H9 (cell line): ENCODE results near the gene LYSMD4. TPM values are rescaled to one million over a fixed set of nuclear protein-coding genes. Genes with fewer than 3 reads are reported as not detected.

Source experiments
- DNase-seq: peaks from one replicate; pipeline ENCODE4 v3.0.0-alpha.2; 2017
- H2AFZ ChIP-seq: one replicate; pipeline ENCODE4 v1.6.1; 2013; ENCODE audit warnings: mild to moderate bottlenecking, low read length, control low read depth, moderate library complexity
- H2AK5ac ChIP-seq: 2 replicates; pipeline ENCODE4 v1.6.1; 2013; ENCODE audit warnings: low read length, control low read depth, mixed read lengths; ENCODE audit not compliant: insufficient read length
- H2BK120ac ChIP-seq: one replicate; pipeline ENCODE4 v1.6.1; 2013; ENCODE audit warnings: low read depth, mild to moderate bottlenecking, low read length, control low read depth, inconsistent platforms; ENCODE audit not compliant: poor library complexity, severe bottlenecking
- H2BK12ac ChIP-seq: 2 replicates; pipeline ENCODE4 v1.6.1; 2013; ENCODE audit warnings: low read length, control low read depth, mixed read lengths, low read depth; ENCODE audit not compliant: insufficient read length
- H2BK15ac ChIP-seq: 2 replicates; pipeline ENCODE4 v1.6.1; 2013; ENCODE audit warnings: low read depth, low read length, control low read depth
- H2BK20ac ChIP-seq: one replicate; pipeline ENCODE4 v1.6.1; 2013; ENCODE audit warnings: low read depth, mild to moderate bottlenecking, low read length, control low read depth, inconsistent platforms; ENCODE audit not compliant: poor library complexity, severe bottlenecking
- H2BK5ac ChIP-seq: 2 replicates; pipeline ENCODE4 v1.6.1; 2013; ENCODE audit warnings: low read length, control low read depth, mixed read lengths; ENCODE audit not compliant: insufficient read length
- H3K14ac ChIP-seq: 2 replicates; pipeline ENCODE4 v1.6.1; 2013; ENCODE audit warnings: low read length, control low read depth; ENCODE audit not compliant: insufficient read depth
- H3K18ac ChIP-seq: 2 replicates; pipeline ENCODE4 v1.6.1; 2013; ENCODE audit warnings: low read depth, mild to moderate bottlenecking, mixed read lengths, low read length, control low read depth; ENCODE audit not compliant: insufficient read length
- H3K23ac ChIP-seq: 2 replicates; pipeline ENCODE4 v1.6.1; 2013; ENCODE audit warnings: low read length, control low read depth, mixed read lengths, low read depth; ENCODE audit not compliant: insufficient read length
- H3K23me2 ChIP-seq: 2 replicates; pipeline ENCODE4 v1.6.1; 2013; ENCODE audit warnings: low read depth, mild to moderate bottlenecking, mixed read lengths, low read length, control low read depth; ENCODE audit not compliant: insufficient read length, poor library complexity, severe bottlenecking
- H3K27ac ChIP-seq: 2 replicates; pipeline ENCODE4 v1.5.1; 2013; ENCODE audit warnings: low read length, control low read depth, mixed read lengths, low read depth; ENCODE audit not compliant: insufficient read length
- H3K27me3 ChIP-seq: 2 replicates; pipeline ENCODE4 v1.6.1; 2013; ENCODE audit warnings: low read length, control low read depth, inconsistent platforms; ENCODE audit not compliant: insufficient read depth
- H3K4ac ChIP-seq: 2 replicates; pipeline ENCODE4 v1.6.1; 2013; ENCODE audit warnings: low read depth, mild to moderate bottlenecking, control low read depth, inconsistent platforms, low read length, moderate library complexity
- H3K4me1 ChIP-seq: 2 replicates; pipeline ENCODE4 v1.6.1; 2013; ENCODE audit warnings: low read length, control low read depth, inconsistent platforms; ENCODE audit not compliant: insufficient read depth
- H3K4me2 ChIP-seq: 2 replicates; pipeline ENCODE4 v1.6.1; 2013; ENCODE audit warnings: low read length, control low read depth, mixed read lengths; ENCODE audit not compliant: insufficient read length, insufficient read depth
- H3K56ac ChIP-seq: 2 replicates; pipeline ENCODE4 v1.6.1; 2013; ENCODE audit warnings: low read depth, mild to moderate bottlenecking, mixed read lengths, low read length, control low read depth; ENCODE audit not compliant: insufficient read length
- H3K79me1 ChIP-seq: 2 replicates; pipeline ENCODE4 v1.6.1; 2013; ENCODE audit warnings: low read depth, mild to moderate bottlenecking, moderate library complexity, low read length, control low read depth, inconsistent platforms; ENCODE audit not compliant: insufficient read depth, poor library complexity, severe bottlenecking
- H3K79me2 ChIP-seq: 2 replicates; pipeline ENCODE4 v1.6.1; 2013; ENCODE audit warnings: low read length, control low read depth, inconsistent platforms; ENCODE audit not compliant: insufficient read depth
- H3K9ac ChIP-seq: 2 replicates; pipeline ENCODE4 v1.6.1; 2013; ENCODE audit warnings: low read length, control low read depth, mixed read lengths; ENCODE audit not compliant: insufficient read length; ENCODE audit errors: extremely low read depth
- H3K9me3 ChIP-seq: one replicate; pipeline ENCODE4 v1.6.1; 2013; ENCODE audit warnings: low read depth, low read length, inconsistent platforms; ENCODE audit not compliant: control insufficient read depth
- H3T11ph ChIP-seq: one replicate; pipeline ENCODE4 v1.6.1; 2013; ENCODE audit warnings: mild to moderate bottlenecking, low read length, control low read depth, inconsistent platforms
- H4K20me1 ChIP-seq: one replicate; pipeline ENCODE4 v1.6.1; 2013; ENCODE audit not compliant: control insufficient read depth, insufficient read length, insufficient read depth
- H4K5ac ChIP-seq: 2 replicates; pipeline ENCODE4 v1.6.1; 2013; ENCODE audit warnings: low read depth, mild to moderate bottlenecking, mixed read lengths, low read length, control low read depth; ENCODE audit not compliant: insufficient read length
- H4K8ac ChIP-seq: replicated peaks from 2 replicates; pipeline ENCODE4 v1.6.1; 2013; ENCODE audit warnings: low read length, control low read depth, mixed read lengths, low read depth; ENCODE audit not compliant: insufficient read length
- H4K91ac ChIP-seq: 2 replicates; pipeline ENCODE4 v1.6.1; 2013; ENCODE audit warnings: low read depth, mild to moderate bottlenecking, moderate library complexity, mixed read lengths, low read length, control low read depth; ENCODE audit not compliant: insufficient read length
- H3K27ac Mint-ChIP-seq, 3 experiments: 2 replicates in 2 of 3; 3 replicates in 1 of 3; pipeline ENCODE4 v1.8.0; 2020 to 2021; ENCODE audit warnings: mixed read lengths in 3 of 3, mild to moderate bottlenecking in 1 of 3, moderate library complexity in 1 of 3
- H3K27me3 Mint-ChIP-seq: 2 replicates; pipeline ENCODE4 v1.8.0; 2021; ENCODE audit warnings: low read depth, mild to moderate bottlenecking, moderate library complexity, mixed read lengths
- H3K36me3 Mint-ChIP-seq, 3 experiments: 2 replicates in 2 of 3; 3 replicates in 1 of 3; pipeline ENCODE4 v1.8.0; 2020 to 2021; ENCODE audit warnings: low read depth in 3 of 3, mixed read lengths in 3 of 3; ENCODE audit not compliant: insufficient read depth in 1 of 3
- H3K4me1 Mint-ChIP-seq, 2 experiments: 2 replicates each; pipeline ENCODE4 v1.8.0; 2020; ENCODE audit warnings: mixed read lengths in 2 of 2
- H3K4me3 Mint-ChIP-seq, 2 experiments: 2 replicates in 1 of 2; 3 replicates in 1 of 2; pipeline ENCODE4 v1.8.0; 2020 to 2021; ENCODE audit warnings: mild to moderate bottlenecking in 2 of 2, mixed read lengths in 2 of 2, moderate library complexity in 1 of 2
- H3K9me3 Mint-ChIP-seq, 2 experiments: 2 replicates in 1 of 2; 3 replicates in 1 of 2; pipeline ENCODE4 v1.8.0; 2020; ENCODE audit warnings: mild to moderate bottlenecking in 2 of 2, mixed read lengths in 2 of 2, moderate library complexity in 1 of 2
- CTCF ChIP-seq: fragments of 200-600 bp; sonication (generic); conservative IDR thresholded peaks from 3 replicates; pipeline ENCODE4 v1.8.0; 2021; ENCODE audit warnings: antibody characterized with exemption, mild to moderate bottlenecking
- WGBS: extraction: QIAGEN DNeasy Blood & Tissue Kit; methylation state at CpG from one replicate; pipeline ENCODE4 v1.1.7; 2013; ENCODE audit warnings: missing lambda C conversion rate, low lambda C conversion rate, mixed read lengths; ENCODE audit not compliant: insufficient read length; ENCODE audit errors: extremely low coverage; 5-methylcytosine and 5-hydroxymethylcytosine counted together
- total RNA-seq: library from RNA; stranded (reverse); gene quantifications from 2 replicates; pipeline ENCODE4 v1.2.1, GENCODE V29; 2021

The LYSMD4 gene
- total RNA-seq, 1 experiment from 2014 or later = 10.0 TPM

GRCh38 chr15:99763827-99764226 is 30.6 kb upstream of the LYSMD4 start:
- no CpG with 5 or more reads among the region's 2 CpGs for WGBS
- Histone ChIP-seq H3K79me2 (no peaks in the 10 kb centered on the region), H3K27me3 (no peaks in the 10 kb centered on the region), H3K9me3 (no peaks in the 10 kb centered on the region), H2BK120ac (no peak overlapping the region), H3T11ph (no peak overlapping the region), H3K18ac (no peak overlapping the region), H4K5ac (no peak overlapping the region), H3K4me2 (no peak overlapping the region), H3K56ac (no peak overlapping the region), H2BK5ac (no peak overlapping the region), H4K20me1 (no peaks in the 10 kb centered on the region), H3K9ac (no peak overlapping the region), H2BK12ac (no peak overlapping the region), H4K91ac (no peak overlapping the region), H3K4me1 (no peaks in the 10 kb centered on the region), H4K8ac (no peak overlapping the region), H2AFZ (no peak overlapping the region), H2AK5ac (no peak overlapping the region), H3K23me2 (no peaks in the 10 kb centered on the region), H3K27ac (no peak overlapping the region), H2BK20ac (no peak overlapping the region), H2BK15ac (no peak overlapping the region), H3K14ac (no peak overlapping the region), H3K23ac (no peak overlapping the region), H3K79me1 (no peaks in the 10 kb centered on the region), H3K4ac (no peak overlapping the region)
- no peak for TF ChIP-seq CTCF
- Mint-ChIP-seq H3K36me3 (no peaks in the 10 kb centered on the region), H3K4me3 (no peak overlapping the region), H3K27ac (no peak overlapping the region), H3K4me1 (peaks cover 4 to 5% of the 10 kb centered on the region in 2 experiments; a peak in 3 of 4 replicates), H3K27me3 (no peaks in the 10 kb centered on the region; the same call in 1 of the 2 replicates), H3K9me3 (no peaks in the 10 kb centered on the region)
- no peak for DNase-seq
